CD4-positive, alpha-beta T cell treated with Interleukin-17A for 4 hours (primary cell): ENCODE data around the gene WEE1.
A peak's percentile ranks its signal among the peaks of the same experiment; 100 is the strongest.

Experiments used
- DNase-seq: peaks from one replicate; pipeline ENCODE4 v3.0.0-alpha.2; 2020; ENCODE audit warnings: mixed read lengths

The WEE1 gene

GRCh38 chr11:9567401-9567800 lies 6.1 kb upstream of the WEE1 start:
- no peak for DNase-seq

GRCh38 chr11:9568161-9568853 lies 5.2 kb upstream of the WEE1 start:
- DNase-seq = no peak

- DNase-seq = peak; percentile 21
Measured at GRCh38 chr11:9568854-9569587, 4.4 kb upstream of the WEE1 start.

GRCh38 chr11:9569588-9570164 lies 3.8 kb upstream of the WEE1 start:
- no peak for DNase-seq

- DNase-seq = no peak
Measured at GRCh38 chr11:9570313-9571025, 3.0 kb upstream of the WEE1 start.

DNA sequence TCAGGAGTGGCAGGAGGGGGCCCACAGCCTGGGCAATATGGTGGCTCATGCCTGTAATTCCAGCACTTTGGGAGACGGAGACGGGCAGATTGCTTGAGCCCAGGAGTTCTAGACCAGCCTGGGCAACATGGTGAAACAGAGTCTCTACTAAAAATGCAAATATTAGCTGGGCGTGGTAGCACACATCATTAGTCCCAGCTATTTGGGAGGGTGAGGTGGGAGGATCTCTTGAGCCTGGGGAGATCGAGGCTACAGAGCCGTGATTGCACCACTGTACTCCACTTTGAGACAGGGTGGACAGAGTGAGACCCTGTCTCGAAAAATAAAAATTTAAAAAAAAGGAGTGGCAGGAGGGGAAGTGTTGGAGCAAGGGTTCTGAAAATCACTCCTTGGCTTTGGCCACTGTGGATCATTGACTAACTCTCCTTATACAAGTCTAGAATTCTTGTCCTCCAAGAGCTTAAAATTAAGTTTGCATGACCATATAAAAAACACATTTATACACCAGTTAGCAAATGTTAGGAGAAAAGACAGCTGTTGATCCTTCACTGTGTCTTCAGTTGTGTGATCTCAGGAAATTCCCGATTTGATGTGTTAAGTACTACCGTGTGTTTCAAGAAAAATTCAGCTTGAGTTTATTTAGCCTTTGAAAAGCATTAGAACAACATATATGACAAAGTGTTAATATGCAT lies 2.3 kb upstream of the WEE1 start:
- DNase-seq = no peak

DNA sequence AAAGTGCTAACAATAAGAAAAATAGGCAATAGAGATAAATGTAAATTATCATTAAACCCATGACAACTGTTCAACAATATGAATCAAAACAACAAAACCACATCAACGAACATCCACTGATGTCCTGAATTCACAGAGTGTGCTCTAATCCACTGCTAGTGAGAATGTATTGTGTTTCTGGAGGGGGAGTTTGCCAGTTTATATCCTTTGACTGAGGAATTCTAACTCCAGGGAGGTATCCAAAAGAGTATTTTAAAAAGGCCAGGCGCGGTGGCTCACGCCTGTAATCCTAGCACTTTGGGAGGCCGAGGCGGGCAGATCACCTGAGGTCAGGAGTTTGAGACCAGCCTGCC lies 1.7 kb upstream of the WEE1 start:
- no peak for DNase-seq

DNA sequence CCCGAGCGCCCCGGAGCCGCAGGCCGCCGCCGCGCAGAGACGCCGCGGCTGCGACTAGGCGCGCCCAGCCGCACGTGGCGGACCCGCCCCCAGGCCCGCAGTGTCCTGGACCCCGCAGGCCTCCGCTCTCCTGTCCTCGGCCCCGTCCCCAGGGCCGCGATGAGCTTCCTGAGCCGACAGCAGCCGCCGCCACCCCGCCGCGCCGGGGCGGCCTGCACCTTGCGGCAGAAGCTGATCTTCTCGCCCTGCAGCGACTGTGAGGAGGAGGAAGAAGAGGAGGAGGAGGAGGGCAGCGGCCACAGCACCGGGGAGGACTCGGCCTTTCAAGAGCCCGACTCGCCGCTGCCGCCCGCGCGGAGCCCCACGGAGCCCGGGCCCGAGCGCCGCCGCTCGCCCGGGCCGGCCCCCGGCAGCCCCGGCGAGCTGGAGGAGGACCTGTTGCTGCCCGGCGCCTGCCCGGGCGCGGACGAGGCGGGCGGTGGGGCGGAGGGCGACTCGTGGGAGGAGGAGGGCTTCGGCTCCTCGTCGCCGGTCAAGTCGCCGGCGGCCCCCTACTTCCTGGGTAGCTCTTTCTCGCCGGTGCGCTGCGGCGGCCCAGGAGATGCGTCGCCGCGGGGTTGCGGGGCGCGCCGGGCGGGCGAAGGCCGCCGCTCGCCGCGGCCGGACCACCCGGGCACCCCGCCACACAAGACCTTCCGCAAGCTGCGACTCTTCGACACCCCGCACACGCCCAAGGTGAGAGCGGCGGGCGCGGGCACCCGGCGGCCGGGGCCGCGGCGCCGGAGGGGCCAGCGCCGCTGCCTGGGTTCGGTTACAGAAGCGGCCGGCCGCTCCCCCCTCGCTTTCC lies 528 bp downstream of the WEE1 start:
- DNase-seq = no peak

GRCh38 chr11:9574622-9575259 lies 1.3 kb downstream of the WEE1 start:
- peak; percentile 29 for DNase-seq

- DNase-seq = no peak
Measured at GRCh38 chr11:9575260-9576240, 2.1 kb downstream of the WEE1 start.

- no peak for DNase-seq
Measured at GRCh38 chr11:9576701-9577381, 3.4 kb downstream of the WEE1 start.

DNA sequence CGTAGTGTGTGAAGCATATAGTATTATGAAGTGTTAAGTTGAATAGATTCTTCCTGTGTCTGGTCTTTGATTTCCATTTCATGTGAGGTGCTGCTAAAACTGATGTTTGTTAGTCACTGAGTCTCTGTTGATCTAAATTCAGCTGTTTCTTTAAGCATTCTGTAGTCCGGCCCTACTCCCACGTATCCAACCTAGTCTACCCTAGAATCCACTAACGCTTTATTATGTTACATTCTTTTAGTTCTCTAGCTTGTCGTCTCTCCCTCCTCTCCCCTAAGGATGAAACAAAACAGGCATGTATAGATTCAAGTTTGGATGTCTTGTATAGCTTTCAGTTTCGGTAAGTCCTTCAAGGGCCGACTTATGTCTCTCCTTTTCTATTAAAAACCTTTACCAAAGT lies 4.1 kb downstream of the WEE1 start:
- no peak for DNase-seq

DNA sequence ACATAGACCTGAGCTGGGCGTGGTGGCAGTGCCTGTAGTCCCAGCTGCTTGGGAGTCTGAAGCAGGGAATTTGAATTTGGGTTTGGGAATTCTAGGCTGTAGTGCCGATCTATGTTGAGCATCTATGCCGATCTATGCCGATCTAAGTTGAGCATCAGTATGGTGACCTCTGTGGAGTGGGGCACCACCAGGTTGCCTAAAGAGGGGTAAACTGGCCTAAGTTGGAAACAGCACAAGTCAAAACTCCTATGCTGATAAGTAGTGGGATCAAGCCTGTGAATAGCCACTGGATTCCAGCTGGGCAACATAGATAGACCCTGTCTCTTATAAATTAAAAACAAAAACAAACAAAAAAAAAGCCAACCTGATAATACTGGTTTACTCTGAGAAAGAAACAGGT lies 7.4 kb downstream of the WEE1 start:
- no peak for DNase-seq

GRCh38 chr11:9581556-9582161 lies 8.2 kb downstream of the WEE1 start:
- DNase-seq = no peak

- DNase-seq = no peak
Measured at GRCh38 chr11:9590717-9591116, 17.2 kb downstream of the WEE1 start.

GRCh38 chr11:9594267-9595046 lies 21.0 kb downstream of the WEE1 start:
- no peak for DNase-seq

DNA sequence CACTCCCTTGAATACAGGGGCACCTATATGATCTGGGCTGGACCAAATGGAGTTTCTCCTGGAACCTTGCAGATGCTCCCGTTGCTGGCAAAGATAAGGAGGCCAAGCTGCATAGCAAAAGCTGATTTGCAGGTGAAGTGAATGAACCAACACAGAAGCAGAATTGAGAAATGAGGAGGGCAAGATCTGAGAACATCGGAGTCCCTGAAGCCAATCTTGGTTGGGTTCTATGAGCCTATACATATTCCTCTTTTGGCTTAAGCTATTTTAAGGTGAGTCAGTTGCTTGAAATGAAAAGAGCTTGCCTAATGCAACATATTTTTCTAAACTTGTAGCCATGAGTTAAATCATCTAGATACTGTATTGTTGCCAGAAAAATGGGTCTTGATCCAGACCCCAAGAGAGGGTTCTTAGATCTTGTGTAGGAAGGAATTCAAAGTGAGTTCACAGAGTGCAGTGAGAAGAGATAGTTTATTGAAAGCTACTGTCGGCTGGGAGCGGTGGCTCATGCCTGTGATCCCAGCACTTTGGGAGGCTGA lies 23.5 kb downstream of the WEE1 start:
- no peak for DNase-seq

GRCh38 chr11:9600166-9600565 lies 26.7 kb downstream of the WEE1 start:
- no peak for DNase-seq
